Esophagus squamous epithelium (tissue), 4 donors: ENCODE data around the gene YBX3.

Source experiments
- POLR2A ChIP-seq, 4 donors: fragments of 450-650 bp; IDR thresholded peaks; one replicate each; pipeline ENCODE4 v1.6.1; 2017; ENCODE audit warnings: antibody characterized with exemption in 4 of 4, mild to moderate bottlenecking in 4 of 4, moderate library complexity in 3 of 4
- TF ChIP-seq, protein P1 (sequence below), 6 experiments: fragments of 450-650 bp in 4 of 6; fragments of 200-600 bp in 2 of 6; sonication (generic) in 2 of 6; IDR thresholded peaks; one replicate each; pipeline ENCODE4 v1.5.1; 2016 to 2019; ENCODE audit warnings: antibody characterized with exemption in 6 of 6, mild to moderate bottlenecking in 4 of 6, moderate library complexity in 4 of 6

GRCh38 chr12:10718279-10718821, 4.8 kb downstream of the YBX3 start:
- TF ChIP-seq POLR2A (IDR thresholded peaks at IDR 0.05): no peak
- TF ChIP-seq, protein P1, sequence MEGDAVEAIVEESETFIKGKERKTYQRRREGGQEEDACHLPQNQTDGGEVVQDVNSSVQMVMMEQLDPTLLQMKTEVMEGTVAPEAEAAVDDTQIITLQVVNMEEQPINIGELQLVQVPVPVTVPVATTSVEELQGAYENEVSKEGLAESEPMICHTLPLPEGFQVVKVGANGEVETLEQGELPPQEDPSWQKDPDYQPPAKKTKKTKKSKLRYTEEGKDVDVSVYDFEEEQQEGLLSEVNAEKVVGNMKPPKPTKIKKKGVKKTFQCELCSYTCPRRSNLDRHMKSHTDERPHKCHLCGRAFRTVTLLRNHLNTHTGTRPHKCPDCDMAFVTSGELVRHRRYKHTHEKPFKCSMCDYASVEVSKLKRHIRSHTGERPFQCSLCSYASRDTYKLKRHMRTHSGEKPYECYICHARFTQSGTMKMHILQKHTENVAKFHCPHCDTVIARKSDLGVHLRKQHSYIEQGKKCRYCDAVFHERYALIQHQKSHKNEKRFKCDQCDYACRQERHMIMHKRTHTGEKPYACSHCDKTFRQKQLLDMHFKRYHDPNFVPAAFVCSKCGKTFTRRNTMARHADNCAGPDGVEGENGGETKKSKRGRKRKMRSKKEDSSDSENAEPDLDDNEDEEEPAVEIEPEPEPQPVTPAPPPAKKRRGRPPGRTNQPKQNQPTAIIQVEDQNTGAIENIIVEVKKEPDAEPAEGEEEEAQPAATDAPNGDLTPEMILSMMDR (IDR thresholded peaks at IDR 0.05): no peak
